Right lung (tissue), 5 donors: ENCODE data around the gene SRSF8. TPM values are rescaled to one million over a fixed set of nuclear protein-coding genes. Genes with fewer than 3 reads are reported as not detected.
"Not testable (repeated sequence)": the region's sequence is repeated elsewhere in the genome, so short reads cannot be mapped to it uniquely, and the experiment has no call there.

Experiments used
- DNase-seq, 2 donors: peaks; one replicate each; pipeline ENCODE4 v3.0.0-alpha.2; 2013
- polyA plus RNA-seq, 5 donors: library from polyadenylated mRNA; unstranded; fragments of 120-200 nt; gene quantifications; one replicate each; pipeline versions ENCODE4 v1.2.1 to v1.2.3, GENCODE V29; 2013; ENCODE audit warnings: inconsistent platforms in 1 of 5, low replicate concordance in 1 of 5; ENCODE audit not compliant: insufficient read length in 5 of 5, insufficient read depth in 1 of 5

The SRSF8 gene
- polyA plus RNA-seq, 5 donors: 42.7 to 52.5 (median 45.2) TPM

- no peak for DNase-seq
Measured at GRCh38 chr11:95092549-95093324, 26.0 kb downstream of the SRSF8 start.

GRCh38 chr11:95093548-95093947 lies 26.8 kb downstream of the SRSF8 start:
- no peak for DNase-seq

GRCh38 chr11:95095858-95096587 lies 29.3 kb downstream of the SRSF8 start:
- no peak for DNase-seq

GRCh38 chr11:95097209-95097608 lies 30.5 kb downstream of the SRSF8 start:
- no peak for DNase-seq

- no peak for DNase-seq
Measured at GRCh38 chr11:95098826-95099225, 32.1 kb downstream of the SRSF8 start.

GRCh38 chr11:95100191-95100648 lies 33.5 kb downstream of the SRSF8 start:
- DNase-seq: no peak

GRCh38 chr11:95100856-95101507 lies 34.3 kb downstream of the SRSF8 start:
- no peak for DNase-seq

- DNase-seq: no peak
Measured at GRCh38 chr11:95101935-95102334, 35.2 kb downstream of the SRSF8 start.

GRCh38 chr11:95102733-95103132 lies 36.0 kb downstream of the SRSF8 start:
- no peak for DNase-seq

- DNase-seq: no peak
Measured at GRCh38 chr11:95103701-95104100, 37.0 kb downstream of the SRSF8 start.

GRCh38 chr11:95104121-95104830 lies 37.6 kb downstream of the SRSF8 start:
- DNase-seq: no peak

- DNase-seq: no peak
Measured at GRCh38 chr11:95104856-95105255, 38.1 kb downstream of the SRSF8 start.

GRCh38 chr11:95108159-95108611 lies 41.5 kb downstream of the SRSF8 start:
- no peak for DNase-seq

GRCh38 chr11:95108671-95109551 lies 42.2 kb downstream of the SRSF8 start:
- DNase-seq: no peak

GRCh38 chr11:95111471-95111870 lies 44.8 kb downstream of the SRSF8 start:
- not testable (repeated sequence) for DNase-seq

GRCh38 chr11:95111923-95112540 lies 45.3 kb downstream of the SRSF8 start:
- no peak for DNase-seq

GRCh38 chr11:95115597-95115996 lies 48.9 kb downstream of the SRSF8 start:
- no peak for DNase-seq

- no peak for DNase-seq
Measured at GRCh38 chr11:95119361-95120060, 52.8 kb downstream of the SRSF8 start.
